Transverse colon (tissue), 4 donors: Measurements from ENCODE around the gene RPL38. TPM values are rescaled to one million over a fixed set of nuclear protein-coding genes. Genes with fewer than 3 reads are reported as not detected.

Experiments used
- DNase-seq: peaks from one replicate; pipeline ENCODE4 v3.0.0-alpha.2; 2019
- H3K27ac ChIP-seq, 4 donors: fragments of 200-600 bp; sonication (generic); 2 replicates each; pipeline ENCODE4 v1.5.1; 2016 to 2018; ENCODE audit warnings: inconsistent platforms in 4 of 4
- H3K27me3 ChIP-seq: fragments of 200-600 bp; sonication (generic); 2 replicates; pipeline ENCODE4 v1.5.1; 2017; ENCODE audit warnings: inconsistent platforms
- H3K36me3 ChIP-seq, 4 donors: fragments of 200-600 bp; sonication (generic); 2 replicates each; pipeline ENCODE4 v1.5.1; 2017 to 2019; ENCODE audit warnings: inconsistent platforms in 4 of 4
- H3K4me1 ChIP-seq, 4 donors: fragments of 200-600 bp; sonication (generic); 2 replicates each; pipeline ENCODE4 v1.5.1; 2017 to 2020; ENCODE audit warnings: inconsistent platforms in 4 of 4
- H3K4me3 ChIP-seq, 4 donors: fragments of 200-600 bp; sonication (generic); 1 replicate in 1 of 4; 2 replicates in 3 of 4; pipeline versions ENCODE4 v1.5.1 to v1.6.1; 2017 to 2019; ENCODE audit warnings: inconsistent platforms in 4 of 4
- H3K9me3 ChIP-seq, 2 donors: fragments of 200-600 bp; sonication (generic); 2 replicates each; pipeline ENCODE4 v1.5.1; 2017 to 2019; ENCODE audit warnings: inconsistent platforms in 2 of 2
- EP300 ChIP-seq: sonication (generic); formaldehyde crosslinking; IDR thresholded peaks from one replicate; pipeline ENCODE4 v1.6.1; 2017; ENCODE audit warnings: antibody characterized with exemption, low read depth
- POLR2A ChIP-seq: fragments of 450-650 bp; IDR thresholded peaks from one replicate; pipeline ENCODE4 v1.6.1; 2016; ENCODE audit warnings: antibody characterized with exemption, mild to moderate bottlenecking, moderate library complexity
- POLR2AphosphoS5 ChIP-seq, 3 donors: sonication (generic); formaldehyde crosslinking; IDR thresholded peaks; one replicate each; pipeline ENCODE4 v1.6.1; 2016; ENCODE audit warnings: antibody characterized with exemption in 3 of 3
- WGBS, 2 donors: methylation state at CpG; one replicate each; pipeline ENCODE4 v1.1.5; 2018; ENCODE audit warnings: low coverage in 1 of 2; 5-methylcytosine and 5-hydroxymethylcytosine counted together
- in situ Hi-C, 4 donors: fragments of 200-750 bp; cut with MboI; loops; one replicate each; pipeline versions ENCODE4 v1.15.0 to v1.15.1; 2017; ENCODE audit warnings: low sequenced_read_pairs in 3 of 4, low pct_ligation_motif_present in 1 of 4, low pct_unique_long_range_greater_than_20kb in 1 of 4
- intact Hi-C: fragments of 100-400 bp; cut with DNase I; formaldehyde crosslinking; loops from one replicate; pipeline ENCODE4 v1.15.1; 2023; ENCODE audit warnings: low total_unique reads
- total RNA-seq, 4 donors: library from RNA; depleted of rRNA; stranded (reverse); fragments of >200 nt; gene quantifications; one replicate each; pipeline ENCODE4 v1.1.0, GENCODE V29; 2016
- TF ChIP-seq, protein P1 (sequence below), 5 experiments: fragments of 200-600 bp in 3 of 5; fragments of 450-650 bp in 2 of 5; sonication (generic) in 3 of 5; IDR thresholded peaks; 1 replicate in 2 of 5; 2 replicates in 3 of 5; pipeline ENCODE4 v1.5.1; 2016 to 2017; ENCODE audit warnings: antibody characterized with exemption in 5 of 5, inconsistent platforms in 3 of 5, mild to moderate bottlenecking in 2 of 5, moderate library complexity in 1 of 5

RPL38 gene
- total RNA-seq, 4 donors from 2014 or later, result 65.1 to 310 (median 203) TPM

DNA sequence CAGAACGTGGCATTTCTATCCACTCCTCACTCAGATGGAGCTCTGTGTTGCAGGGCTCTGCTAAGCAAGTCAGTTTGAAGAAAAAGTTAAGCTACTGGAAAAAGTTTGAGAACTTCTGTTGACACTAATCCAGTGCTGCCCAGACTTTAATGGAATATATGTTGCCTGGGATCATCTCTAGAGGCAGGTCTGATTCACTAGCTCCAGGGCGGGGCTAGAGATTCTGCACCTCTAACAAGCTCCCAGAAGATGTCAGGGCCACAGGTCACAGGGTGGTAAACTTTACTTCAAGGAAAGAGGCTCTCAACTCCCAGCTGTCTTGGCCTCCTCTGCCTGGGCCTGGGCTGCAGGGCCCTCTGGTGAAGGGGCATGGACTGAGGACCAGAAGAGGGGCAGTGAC, 16.7 kb downstream of the RPL38 start:
- H3K27ac ChIP-seq, result no peak overlapping the region
- WGBS, 2 donors, result 88% methylated on average over 2 of the region's 2 CpGs; no CpG with 5 or more reads in 1 of the 2 donors
- no peak overlapping the region for H3K4me3 ChIP-seq
- in situ Hi-C loops, result loop anchor here in 2 of 4 donors (25.0 kb wide), 1 partner anchor 142 kb away; the partner anchor contains the start of genes BTBD17 (in 2 of the 2) and GPR142 (in 2 of the 2)
- no peaks in the 10 kb centered on the region for H3K9me3 ChIP-seq
- H3K4me1 ChIP-seq, result peaks cover 0 to 3% (median 0%) of the 10 kb centered on the region in 4 donors
- H3K36me3 ChIP-seq, result no peaks in the 10 kb centered on the region
- intact Hi-C loops, result no loop called here
- no peak for DNase-seq
- TF ChIP-seq POLR2A (no peak), EP300 (no peak)
- no peaks in the 10 kb centered on the region for H3K27me3 ChIP-seq

DNA sequence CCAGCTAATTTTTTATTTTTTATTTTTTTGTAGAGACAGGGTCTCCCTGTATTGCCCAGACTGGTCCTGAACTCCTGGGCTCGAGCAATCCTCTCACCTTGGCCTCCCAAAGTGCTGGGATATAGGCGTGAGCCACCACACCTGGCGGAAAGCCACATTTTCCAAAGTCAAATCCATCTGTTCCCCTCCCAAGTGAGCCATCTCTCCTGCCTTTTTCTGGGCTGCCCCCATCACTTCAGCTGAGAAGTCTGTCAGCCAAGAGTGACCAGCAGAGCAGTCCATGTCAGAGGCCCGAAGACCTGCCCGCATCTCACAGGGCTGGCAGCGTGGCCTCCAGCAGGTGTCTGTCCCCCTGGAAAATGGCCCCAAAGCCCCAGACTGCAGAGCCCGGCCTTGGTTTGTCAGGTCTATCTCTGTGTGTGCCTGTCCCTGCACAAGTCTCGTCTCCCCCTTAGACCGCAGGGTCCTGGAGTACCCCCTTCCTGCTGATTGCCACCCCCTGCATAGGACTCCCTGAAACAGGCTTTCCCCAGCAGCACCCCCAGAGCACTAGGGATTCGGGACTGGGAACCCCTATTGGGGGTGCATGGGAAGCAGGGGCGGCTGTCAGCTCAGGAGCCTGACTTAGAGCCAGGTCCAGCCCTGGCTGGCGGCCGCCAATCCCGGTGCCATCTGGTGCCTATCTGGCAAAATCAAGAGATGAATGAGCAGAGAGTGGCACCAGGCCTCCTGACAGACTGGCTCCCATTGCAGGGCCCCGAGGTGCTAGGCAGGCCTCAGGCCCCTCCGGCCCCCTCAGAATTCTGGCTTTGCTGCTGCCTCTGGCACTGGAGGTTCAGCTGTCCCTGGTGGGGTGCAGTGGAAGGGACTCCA, 17.7 kb downstream of the RPL38 start:
- WGBS, 2 donors, result 89% methylated on average over 16 of the region's 16 CpGs; no CpG with 5 or more reads in 1 of the 2 donors
- no peaks in the 10 kb centered on the region for H3K4me1 ChIP-seq
- intact Hi-C loops, result no loop called here
- TF ChIP-seq POLR2A, result no peak
- TF ChIP-seq, protein P1, sequence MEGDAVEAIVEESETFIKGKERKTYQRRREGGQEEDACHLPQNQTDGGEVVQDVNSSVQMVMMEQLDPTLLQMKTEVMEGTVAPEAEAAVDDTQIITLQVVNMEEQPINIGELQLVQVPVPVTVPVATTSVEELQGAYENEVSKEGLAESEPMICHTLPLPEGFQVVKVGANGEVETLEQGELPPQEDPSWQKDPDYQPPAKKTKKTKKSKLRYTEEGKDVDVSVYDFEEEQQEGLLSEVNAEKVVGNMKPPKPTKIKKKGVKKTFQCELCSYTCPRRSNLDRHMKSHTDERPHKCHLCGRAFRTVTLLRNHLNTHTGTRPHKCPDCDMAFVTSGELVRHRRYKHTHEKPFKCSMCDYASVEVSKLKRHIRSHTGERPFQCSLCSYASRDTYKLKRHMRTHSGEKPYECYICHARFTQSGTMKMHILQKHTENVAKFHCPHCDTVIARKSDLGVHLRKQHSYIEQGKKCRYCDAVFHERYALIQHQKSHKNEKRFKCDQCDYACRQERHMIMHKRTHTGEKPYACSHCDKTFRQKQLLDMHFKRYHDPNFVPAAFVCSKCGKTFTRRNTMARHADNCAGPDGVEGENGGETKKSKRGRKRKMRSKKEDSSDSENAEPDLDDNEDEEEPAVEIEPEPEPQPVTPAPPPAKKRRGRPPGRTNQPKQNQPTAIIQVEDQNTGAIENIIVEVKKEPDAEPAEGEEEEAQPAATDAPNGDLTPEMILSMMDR (IDR thresholded peaks at IDR 0.05), result no peak
- TF ChIP-seq EP300, result no peak
- H3K9me3 ChIP-seq, result no peaks in the 10 kb centered on the region
- in situ Hi-C loops, result loop anchor here in 2 of 4 donors (25.0 kb wide), 1 partner anchor 141 kb away; the partner anchor contains the start of genes BTBD17 (in 2 of the 2) and GPR142 (in 2 of the 2)
- no peak for DNase-seq
- no peak overlapping the region for H3K27ac ChIP-seq
- H3K36me3 ChIP-seq, result no peaks in the 10 kb centered on the region
- no peaks in the 10 kb centered on the region for H3K27me3 ChIP-seq
- no peak overlapping the region for H3K4me3 ChIP-seq

DNA sequence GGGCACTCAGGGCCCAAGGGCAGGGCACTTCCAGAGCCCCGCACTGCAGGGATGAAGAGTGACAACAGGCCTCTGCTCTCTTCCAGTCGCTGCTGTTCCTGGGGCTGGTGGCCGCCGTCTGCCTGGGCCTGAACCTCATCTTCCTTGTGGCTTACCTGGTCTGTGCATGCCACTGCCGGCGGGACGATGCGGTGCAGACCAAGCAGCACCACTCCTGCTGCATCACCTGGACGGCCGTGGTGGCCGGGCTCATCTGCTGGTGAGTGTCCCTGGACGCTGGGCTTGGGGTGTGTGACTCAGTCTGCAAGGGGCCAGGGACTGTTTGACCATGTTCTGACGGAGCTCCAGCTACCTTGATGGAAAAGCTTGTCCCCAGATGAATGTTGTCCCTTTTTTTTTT, 18.9 kb downstream of the RPL38 start:
- H3K27me3 ChIP-seq, result no peaks in the 10 kb centered on the region
- H3K9me3 ChIP-seq, result no peaks in the 10 kb centered on the region
- WGBS, 2 donors, result 84% methylated on average over 12 of the region's 13 CpGs; no CpG with 5 or more reads in 1 of the 2 donors
- no peaks in the 10 kb centered on the region for H3K4me1 ChIP-seq
- DNase-seq, result no peak
- no peak overlapping the region for H3K27ac ChIP-seq
- no peaks in the 10 kb centered on the region for H3K36me3 ChIP-seq
- in situ Hi-C loops, result loop anchor here in 2 of 4 donors (25.0 kb wide), 1 partner anchor 140 kb away; the partner anchor contains the start of genes BTBD17 (in 2 of the 2) and GPR142 (in 2 of the 2)
- H3K4me3 ChIP-seq, result no peak overlapping the region
- intact Hi-C loops, result no loop called here
- TF ChIP-seq POLR2A, result no peak
- TF ChIP-seq POLR2AphosphoS5 (IDR thresholded peaks at IDR 0.05), result no peak
- TF ChIP-seq EP300, result no peak
- TF ChIP-seq, protein P1 (IDR thresholded peaks at IDR 0.05), result no peak

DNA sequence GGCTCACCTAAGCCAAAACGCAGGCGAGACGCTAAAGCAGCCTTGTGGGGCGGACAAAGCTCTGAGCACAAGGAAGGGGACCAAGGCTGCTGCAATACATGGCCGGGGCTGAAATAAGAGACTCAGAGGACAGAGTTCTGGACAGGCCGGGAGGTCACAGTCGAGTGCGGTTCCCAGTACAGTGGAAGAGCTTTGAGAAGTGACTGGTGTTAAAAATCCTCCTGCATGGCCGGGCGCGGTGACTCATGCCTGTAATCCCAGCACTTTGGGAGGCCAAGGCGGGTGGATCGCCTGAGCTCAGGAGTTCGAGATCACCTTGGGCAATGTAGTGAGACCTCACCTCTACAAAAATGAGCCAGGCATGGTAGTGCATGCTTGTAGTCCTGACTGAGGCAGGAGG, 20.4 kb downstream of the RPL38 start:
- no peaks in the 10 kb centered on the region for H3K36me3 ChIP-seq
- no peak overlapping the region for H3K4me3 ChIP-seq
- TF ChIP-seq POLR2A (no peak), POLR2AphosphoS5 (IDR thresholded peaks at IDR 0.05) (no peak), EP300 (no peak)
- TF ChIP-seq, protein P1 (IDR thresholded peaks at IDR 0.05), result no peak
- no peak for DNase-seq
- no peak overlapping the region for H3K27ac ChIP-seq
- WGBS, 2 donors, result 91% methylated on average over 14 of the region's 14 CpGs; no CpG with 5 or more reads in 1 of the 2 donors
- intact Hi-C loops (no loop called here), in situ Hi-C loops (loop anchor here in 2 of 4 donors (25.0 kb wide), 1 partner anchor 138 kb away; the partner anchor contains the start of genes BTBD17 (in 2 of the 2) and GPR142 (in 2 of the 2))
- H3K4me1 ChIP-seq, result no peaks in the 10 kb centered on the region
- H3K9me3 ChIP-seq, result no peaks in the 10 kb centered on the region
- H3K27me3 ChIP-seq, result no peaks in the 10 kb centered on the region
